ENCODE data around the gene DEFB126. TPM values are rescaled to one million over a fixed set of nuclear protein-coding genes. Genes with fewer than 3 reads are reported as not detected.

Gene DEFB126
- total and polyA plus RNA-seq, 2 of the 4 experiments (the other 2 are of a cell fraction) = not detected

GRCh38 chr20:152131-152530, 9.7 kb downstream of the DEFB126 start:
- H3K79me1 ChIP-seq (ENCODE audit: low read depth in 1 of 2, low read length in 2 of 2) = no peaks in the 10 kb centered on the region

More at GRCh38 chr20:152131-152530, 9.7 kb downstream of the DEFB126 start:
- Histone ChIP-seq H3K27me3 (ENCODE audit: control insufficient read depth, insufficient read depth, low read length) (no peaks in the 10 kb centered on the region), H2AK9ac (replicated peaks; ENCODE audit: low read depth, low read length, poor library complexity) (no peak overlapping the region), H3K23ac (ENCODE audit: low read depth, low read length) (no peak overlapping the region), H3K14ac (replicated peaks; ENCODE audit: low read depth, low read length) (no peak overlapping the region), H2AK5ac (ENCODE audit: low read depth, low read length) (no peak overlapping the region), H4K20me1 (ENCODE audit: insufficient read depth, low read length) (no peaks in the 10 kb centered on the region), H3K9me3 (ENCODE audit: control insufficient read depth, insufficient read depth, low read length) (no peaks in the 10 kb centered on the region), H2BK15ac (ENCODE audit: low read depth, low read length) (no peak overlapping the region), H3K4me1 (ENCODE audit: control insufficient read depth, insufficient read depth, low read length) (no peaks in the 10 kb centered on the region), H3K4ac (ENCODE audit: low read depth, low read length) (no peak overlapping the region), H3K36me3 (ENCODE audit: control insufficient read depth, insufficient read depth, low read length) (no peaks in the 10 kb centered on the region), H3K27ac (ENCODE audit: insufficient read depth, low read length) (no peak overlapping the region), H2BK120ac (ENCODE audit: low read depth, low read length) (no peak overlapping the region), H3K4me3 (ENCODE audit: insufficient read depth, low read depth, low read length) (no peak overlapping the region), H3K4me2 (ENCODE audit: low read depth, low read length) (no peak overlapping the region), H2BK20ac (ENCODE audit: low read depth, low read length) (no peak overlapping the region), H2AFZ (replicated peaks; ENCODE audit: low read length, poor library complexity) (no peak overlapping the region), H3K9ac (ENCODE audit: low read depth, low read length) (no peak overlapping the region), H3K9me1 (ENCODE audit: insufficient read depth, low read length) (no peaks in the 10 kb centered on the region), H2BK5ac (ENCODE audit: low read depth, low read length, poor library complexity, severe bottlenecking) (no peak overlapping the region), H4K5ac (ENCODE audit: low read depth, low read length) (no peak overlapping the region), H4K8ac (ENCODE audit: low read depth in 2 of 2, low read length in 2 of 2) (no peak overlapping the region), H4K91ac (ENCODE audit: insufficient read depth, low read depth, low read length) (no peak overlapping the region), H3K56ac (ENCODE audit: extremely low read depth, insufficient read depth, low read length) (no peak overlapping the region), H3K18ac (ENCODE audit: low read depth, low read length) (no peak overlapping the region)
- no CpG with 5 or more reads among the region's 1 CpG for WGBS, 2 experiments (ENCODE audit: extremely low coverage in 2 of 2, insufficient read length in 1 of 2)
- ChIA-PET CTCF (no interaction called here), POLR2A (ENCODE audit: unreplicated experiment) (no interaction called here)
- in situ Hi-C loops (cut with MboI; ENCODE audit: low sequenced_read_pairs) (no loop called here), dilution Hi-C loops (cut with HindIII; ENCODE audit: low sequenced_read_pairs, unreplicated experiment) (no loop called here), intact Hi-C loops (cut with micrococcal nuclease) (no loop called here)
- TF ChIP-seq CEBPB (IDR thresholded peaks at IDR 0.05; ENCODE audit: low read depth, low read length) = no peak
- TF ChIP-seq RFX5 (IDR thresholded peaks at IDR 0.05; ENCODE audit: low read depth, low read length) = no peak
- TF ChIP-seq SMC3 (IDR thresholded peaks at IDR 0.05; ENCODE audit: low read depth, low read length) = no peak
- TF ChIP-seq, protein P1, sequence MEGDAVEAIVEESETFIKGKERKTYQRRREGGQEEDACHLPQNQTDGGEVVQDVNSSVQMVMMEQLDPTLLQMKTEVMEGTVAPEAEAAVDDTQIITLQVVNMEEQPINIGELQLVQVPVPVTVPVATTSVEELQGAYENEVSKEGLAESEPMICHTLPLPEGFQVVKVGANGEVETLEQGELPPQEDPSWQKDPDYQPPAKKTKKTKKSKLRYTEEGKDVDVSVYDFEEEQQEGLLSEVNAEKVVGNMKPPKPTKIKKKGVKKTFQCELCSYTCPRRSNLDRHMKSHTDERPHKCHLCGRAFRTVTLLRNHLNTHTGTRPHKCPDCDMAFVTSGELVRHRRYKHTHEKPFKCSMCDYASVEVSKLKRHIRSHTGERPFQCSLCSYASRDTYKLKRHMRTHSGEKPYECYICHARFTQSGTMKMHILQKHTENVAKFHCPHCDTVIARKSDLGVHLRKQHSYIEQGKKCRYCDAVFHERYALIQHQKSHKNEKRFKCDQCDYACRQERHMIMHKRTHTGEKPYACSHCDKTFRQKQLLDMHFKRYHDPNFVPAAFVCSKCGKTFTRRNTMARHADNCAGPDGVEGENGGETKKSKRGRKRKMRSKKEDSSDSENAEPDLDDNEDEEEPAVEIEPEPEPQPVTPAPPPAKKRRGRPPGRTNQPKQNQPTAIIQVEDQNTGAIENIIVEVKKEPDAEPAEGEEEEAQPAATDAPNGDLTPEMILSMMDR (conservative IDR thresholded peaks at IDR 0.05; ENCODE audit: low read depth, low read length) = no peak
- TF ChIP-seq CHD1 (IDR thresholded peaks at IDR 0.05; ENCODE audit: low read depth, low read length) = no peak
- TF ChIP-seq USF2 (IDR thresholded peaks at IDR 0.05; ENCODE audit: low read depth, low read length) = no peak
- no peak for TF ChIP-seq NFE2L2 (IDR thresholded peaks at IDR 0.05; ENCODE audit: low read depth, low read length)
- no peak for TF ChIP-seq MAZ (IDR thresholded peaks at IDR 0.05; ENCODE audit: borderline replicate concordance, low read depth, low read length)
- TF ChIP-seq MAFK (IDR thresholded peaks at IDR 0.05; ENCODE audit: low read depth, low read length) = no peak
- TF ChIP-seq ELK1 (IDR thresholded peaks at IDR 0.05; ENCODE audit: borderline replicate concordance, low read depth, low read length) = no peak
- no peak for TF ChIP-seq BHLHE40 (IDR thresholded peaks at IDR 0.05; ENCODE audit: low read depth, low read length)
- no peak for ATAC-seq (ENCODE audit: low read depth)
- no TSS peak for BruUV-seq (replicated peaks)
- no peak for DNase-seq
